WTC11 (cell line): Measurements from ENCODE around the gene SYT9. TPM values are rescaled to one million over a fixed set of nuclear protein-coding genes. Genes with fewer than 3 reads are reported as not detected.
"Not testable (repeated sequence)": the region's sequence is repeated elsewhere in the genome, so short reads cannot be mapped to it uniquely, and the experiment has no call there.

Experiments used
- ATAC-seq: fragments of 200-7000 bp; cut with Tn5 transposase; 2 replicates; pipeline ENCODE4 v1.10.0; 2021; ENCODE audit warnings: mild to moderate bottlenecking, moderate library complexity
- CTCF ChIA-PET: fragments of 300-600 bp; sonication (Branson Sonifier 250); formaldehyde crosslinking; loops from one replicate; lab custom pipeline; 2021; ENCODE audit warnings: antibody characterized with exemption; lab: Charles Lee
- POLR2A ChIA-PET: fragments of 350-600 bp; sonication (Branson Sonifier 250); formaldehyde crosslinking; loops from one replicate; lab custom pipeline; 2021; ENCODE audit warnings: antibody characterized with exemption; lab: Charles Lee
- DNase-seq: peaks from one replicate; pipeline ENCODE4 v3.0.0; 2021; ENCODE audit warnings: low spot score
- H3K27ac Mint-ChIP-seq: 2 replicates; pipeline ENCODE4 v1.8.0; 2021; ENCODE audit warnings: mixed read lengths
- H3K27me3 Mint-ChIP-seq: 2 replicates; pipeline ENCODE4 v1.8.0; 2021; ENCODE audit warnings: low read depth, mild to moderate bottlenecking, moderate library complexity, mixed read lengths
- H3K36me3 Mint-ChIP-seq: 2 replicates; pipeline ENCODE4 v1.8.0; 2021; ENCODE audit warnings: mixed read lengths
- H3K4me1 Mint-ChIP-seq: 2 replicates; pipeline ENCODE4 v1.8.0; 2022; ENCODE audit warnings: mixed read lengths
- H3K4me3 Mint-ChIP-seq: 2 replicates; pipeline ENCODE4 v1.8.0; 2021; ENCODE audit warnings: mild to moderate bottlenecking, moderate library complexity, mixed read lengths
- H3K9me3 Mint-ChIP-seq: 2 replicates; pipeline ENCODE4 v1.8.0; 2021; ENCODE audit warnings: mixed read lengths
- AR ChIP-seq: fragments of 250-450 bp; sonication (Bioruptor Pico); IDR thresholded peaks from 2 replicates; pipeline ENCODE4 v1.9.0; 2021; ENCODE audit warnings: mild to moderate bottlenecking
- CDX4 ChIP-seq: fragments of 250-450 bp; sonication (Bioruptor Pico); IDR thresholded peaks from 2 replicates; pipeline ENCODE4 v1.9.0; 2021; ENCODE audit warnings: moderate library complexity, mild to moderate bottlenecking, inconsistent platforms, borderline replicate concordance
- EMX1 ChIP-seq: fragments of 250-450 bp; sonication (Bioruptor Pico); IDR thresholded peaks from 2 replicates; pipeline ENCODE4 v1.8.0; 2021; ENCODE audit warnings: mild to moderate bottlenecking
- ETV6 ChIP-seq: sonication (generic); formaldehyde crosslinking; IDR thresholded peaks from 2 replicates; pipeline ENCODE4 v1.8.1; 2022; ENCODE audit warnings: mild to moderate bottlenecking, missing genetic modification reagents
- FOXK1 ChIP-seq: sonication (generic); formaldehyde crosslinking; IDR thresholded peaks from 2 replicates; pipeline ENCODE4 v1.8.0; 2022; ENCODE audit warnings: mild to moderate bottlenecking, moderate library complexity, missing genetic modification reagents
- GTF2I ChIP-seq: fragments of 250-450 bp; sonication (Bioruptor Pico); conservative IDR thresholded peaks from 2 replicates; pipeline ENCODE4 v1.4.0; 2021; ENCODE audit warnings: mild to moderate bottlenecking
- HMGA2 ChIP-seq: fragments of 250-450 bp; sonication (Bioruptor Pico); IDR thresholded peaks from 2 replicates; pipeline ENCODE4 v1.4.0; 2021; ENCODE audit warnings: mild to moderate bottlenecking, moderate library complexity
- JAZF1 ChIP-seq: fragments of 250-450 bp; sonication (Bioruptor Pico); IDR thresholded peaks from 2 replicates; pipeline ENCODE4 v1.9.0; 2021; ENCODE audit warnings: moderate library complexity, mild to moderate bottlenecking, inconsistent platforms
- PRDM15 ChIP-seq: sonication (generic); formaldehyde crosslinking; IDR thresholded peaks from 2 replicates; pipeline ENCODE4 v1.8.0; 2022; ENCODE audit warnings: missing genetic modification reagents
- SMAD3 ChIP-seq: sonication (generic); formaldehyde crosslinking; IDR thresholded peaks from 2 replicates; pipeline ENCODE4 v1.8.0; 2022; ENCODE audit warnings: missing genetic modification reagents, mild to moderate bottlenecking, borderline replicate concordance
- TCF7 ChIP-seq: sonication (generic); formaldehyde crosslinking; IDR thresholded peaks from 2 replicates; pipeline ENCODE4 v1.8.0; 2022; ENCODE audit warnings: mild to moderate bottlenecking, low read depth, missing genetic modification reagents, moderate library complexity
- ZNF138 ChIP-seq: sonication (generic); formaldehyde crosslinking; conservative IDR thresholded peaks from 2 replicates; pipeline ENCODE4 v1.8.1; 2022; ENCODE audit warnings: mild to moderate bottlenecking, moderate library complexity, missing genetic modification reagents
- ZNF263 ChIP-seq: sonication (generic); formaldehyde crosslinking; IDR thresholded peaks from 2 replicates; pipeline ENCODE4 v1.8.1; 2022; ENCODE audit warnings: low read depth, mild to moderate bottlenecking, moderate library complexity, missing genetic modification reagents
- total RNA-seq: library from RNA; stranded (reverse); gene quantifications from 3 replicates; pipeline ENCODE4 v1.2.3, GENCODE V29; 2021

The SYT9 gene
- total RNA-seq, 1 experiment from 2014 or later: 1.3 TPM

- H3K27me3 Mint-ChIP-seq, H3K4me3 Mint-ChIP-seq, POLR2A ChIA-PET, H3K36me3 Mint-ChIP-seq, H3K27ac Mint-ChIP-seq, ATAC-seq, DNase-seq: not testable (repeated sequence)
- 0 out of 2 replicates have a peak, but pooled peaks have one; percentile 17 for TF ChIP-seq GTF2I (CRISPR knock-in tag)
- peaks cover 13% of the 10 kb centered on the region for H3K4me1 Mint-ChIP-seq
- H3K9me3 Mint-ChIP-seq: peaks cover 24% of the 10 kb centered on the region
- CTCF ChIA-PET: interaction anchor here (1.1 to 1.4 kb wide), 2 partner anchors 17 to 79 kb away, joined by 3 to 9 read pairs; no protein-coding TSS in a partner anchor
These were observed 83.7 kb downstream of the SYT9 start for GRCh38 chr11:7335442-7335841.

- Mint-ChIP-seq H3K4me3 (no peak overlapping the region), H3K9me3 (peaks cover 24% of the 10 kb centered on the region), H3K4me1 (peaks cover 13% of the 10 kb centered on the region), H3K27ac (no peak overlapping the region), H3K27me3 (peaks cover 5% of the 10 kb centered on the region), H3K36me3 (no peaks in the 10 kb centered on the region)
- ChIA-PET POLR2A (no interaction called here), CTCF (interaction anchor here (1.6 kb wide), 1 partner anchor 11 kb away, joined by 4 read pairs; no protein-coding TSS in a partner anchor)
- ATAC-seq (no peak), DNase-seq (no peak)
- TF ChIP-seq PRDM15: no peak
- no peak for TF ChIP-seq ETV6 (CRISPR knock-in tag)
- no peak for TF ChIP-seq HMGA2
- no peak for TF ChIP-seq AR
These were observed 89.8 kb downstream of the SYT9 start for GRCh38 chr11:7341551-7341950.

- CTCF ChIA-PET: interaction anchor here (1.0 to 1.4 kb wide), 2 partner anchors 94 to 204 kb away, joined by 4 to 8 read pairs; no protein-coding TSS in a partner anchor
These were observed 96.1 kb downstream of the SYT9 start for GRCh38 chr11:7347611-7348431.

GRCh38 chr11:7348432-7349304 lies 97.0 kb downstream of the SYT9 start:
- Mint-ChIP-seq H3K4me1 (peaks cover 12% of the 10 kb centered on the region; the same call in 1 of the 2 replicates), H3K4me3 (no peak overlapping the region), H3K27me3 (no peaks in the 10 kb centered on the region; the same call in 1 of the 2 replicates), H3K36me3 (no peaks in the 10 kb centered on the region), H3K27ac (no peak overlapping the region), H3K9me3 (peaks cover 6% of the 10 kb centered on the region; the same call in 1 of the 2 replicates)
- TF ChIP-seq ZNF138 (no peak), TCF7 (CRISPR knock-in tag) (no peak), EMX1 (CRISPR knock-in tag) (no peak), CDX4 (no peak), JAZF1 (CRISPR knock-in tag) (no peak), FOXK1 (CRISPR knock-in tag) (no peak)
- CTCF ChIA-PET: interaction anchor here (0.6 to 1.9 kb wide), 6 partner anchors 93 to 353 kb away, joined by 3 to 8 read pairs (median 3); no protein-coding TSS in a partner anchor
- DNase-seq: peak; percentile 14
- peak; percentile 40 for ATAC-seq
- POLR2A ChIA-PET: interaction anchor here (0.7 kb wide), 2 partner anchors 66 to 208 kb away, joined by 6 read pairs; no protein-coding TSS in a partner anchor

More at GRCh38 chr11:7347611-7348431, 96.1 kb downstream of the SYT9 start:
- Mint-ChIP-seq H3K36me3 (no peaks in the 10 kb centered on the region), H3K4me1 (peaks cover 14% of the 10 kb centered on the region)
- no peak for ATAC-seq
- TF ChIP-seq ZNF263 (CRISPR knock-in tag): no peak
- no peak for TF ChIP-seq SMAD3 (CRISPR knock-in tag)
- TF ChIP-seq, all 79 proteins: peak for 0
- no peaks in the 10 kb centered on the region; the same call in 1 of the 2 replicates for H3K27me3 Mint-ChIP-seq
- peaks cover 10% of the 10 kb centered on the region; the same call in 1 of the 2 replicates for H3K9me3 Mint-ChIP-seq
- no peak for DNase-seq
- POLR2A ChIA-PET: no interaction called here
- H3K4me3 Mint-ChIP-seq: no peak overlapping the region
- H3K27ac Mint-ChIP-seq: peak overlapping the region; percentile 51
